HG02610 (cell line): ENCODE results near the gene C14orf119.

Source experiments
- ATAC-seq: cut with Tn5 transposase; IDR thresholded peaks from one replicate; pipeline ENCODE4 v1.9.1; 2021; ENCODE audit warnings: mild to moderate bottlenecking, moderate library complexity; ENCODE audit not compliant: unreplicated experiment

The C14orf119 gene

DNA sequence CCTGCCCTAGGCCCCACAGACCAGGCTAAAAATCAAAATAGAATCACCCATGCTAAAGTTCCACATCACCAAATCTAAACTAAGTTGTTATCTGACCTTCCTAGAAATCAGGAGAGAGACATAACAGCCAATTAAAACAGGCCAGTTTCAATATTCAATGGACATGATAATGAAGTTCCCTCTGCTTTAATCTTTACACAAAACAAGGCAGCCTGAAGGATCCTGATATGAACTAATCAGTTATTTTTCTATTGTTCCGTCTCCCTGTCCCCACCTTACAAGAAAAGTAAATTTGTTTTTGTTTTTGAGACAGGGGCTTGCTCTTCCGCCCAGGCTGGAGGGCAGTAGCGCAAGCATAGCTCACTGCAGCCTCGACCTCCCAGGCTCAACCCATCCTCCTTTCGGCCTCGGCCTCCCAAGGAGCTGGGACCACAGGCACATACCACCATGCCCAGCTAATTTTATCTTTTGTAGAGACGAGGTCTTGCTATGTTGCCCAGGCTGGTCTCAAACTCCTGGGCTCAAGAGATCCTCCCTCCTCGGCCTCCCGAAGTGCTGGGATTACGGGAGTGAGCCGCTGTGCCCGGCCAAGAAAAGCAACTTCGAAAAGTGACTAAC, 29.1 kb downstream of the C14orf119 start:
- ATAC-seq, result no peak

DNA sequence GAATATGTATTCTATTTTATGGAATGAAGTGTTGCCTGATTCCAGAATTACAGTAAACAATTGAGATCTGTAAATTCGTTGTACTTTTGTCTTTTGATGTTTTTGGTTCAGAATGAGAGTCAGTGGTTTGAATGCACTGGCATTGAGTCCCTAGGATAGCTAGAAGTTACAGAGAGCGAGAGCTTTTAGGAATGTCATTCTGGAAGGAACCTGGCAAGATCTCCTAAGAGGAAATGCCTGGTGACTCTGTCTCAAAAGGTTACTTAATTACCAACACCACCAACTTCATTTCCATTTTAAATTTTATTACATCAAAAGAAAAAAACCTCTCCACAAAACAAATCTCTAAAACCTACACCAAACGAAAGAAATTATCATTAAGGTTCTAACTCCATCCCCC, 29.7 kb downstream of the C14orf119 start:
- no peak for ATAC-seq

DNA sequence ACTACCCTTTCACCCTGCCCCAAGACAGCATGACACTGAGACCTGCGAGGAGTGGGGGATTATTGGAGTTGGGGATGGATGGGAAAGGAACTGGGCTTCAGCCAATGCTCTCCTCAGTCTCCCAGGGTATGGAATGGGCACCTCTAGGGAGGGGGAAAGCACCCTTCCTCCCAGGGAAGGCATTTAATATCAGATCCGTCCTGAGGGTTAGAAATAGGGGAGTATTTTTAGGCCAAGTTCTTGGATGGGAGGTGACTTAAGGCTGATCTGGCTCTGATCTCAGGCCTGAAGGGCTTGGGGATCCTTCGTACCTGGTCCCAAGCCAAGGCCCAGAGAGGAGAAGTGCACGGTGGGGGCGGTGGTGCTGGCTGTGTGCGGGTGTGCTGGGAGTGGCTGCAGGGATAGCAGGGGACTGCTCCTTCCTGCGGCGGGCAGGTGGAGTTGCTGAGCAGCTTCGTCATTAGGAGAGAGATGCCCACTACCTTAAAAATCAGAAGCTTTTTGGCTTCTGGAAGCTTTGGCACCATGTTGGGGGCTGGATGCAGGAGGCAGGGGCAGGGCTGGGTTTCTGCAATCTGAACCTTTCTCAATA, 30.7 kb downstream of the C14orf119 start:
- ATAC-seq, result no peak

DNA sequence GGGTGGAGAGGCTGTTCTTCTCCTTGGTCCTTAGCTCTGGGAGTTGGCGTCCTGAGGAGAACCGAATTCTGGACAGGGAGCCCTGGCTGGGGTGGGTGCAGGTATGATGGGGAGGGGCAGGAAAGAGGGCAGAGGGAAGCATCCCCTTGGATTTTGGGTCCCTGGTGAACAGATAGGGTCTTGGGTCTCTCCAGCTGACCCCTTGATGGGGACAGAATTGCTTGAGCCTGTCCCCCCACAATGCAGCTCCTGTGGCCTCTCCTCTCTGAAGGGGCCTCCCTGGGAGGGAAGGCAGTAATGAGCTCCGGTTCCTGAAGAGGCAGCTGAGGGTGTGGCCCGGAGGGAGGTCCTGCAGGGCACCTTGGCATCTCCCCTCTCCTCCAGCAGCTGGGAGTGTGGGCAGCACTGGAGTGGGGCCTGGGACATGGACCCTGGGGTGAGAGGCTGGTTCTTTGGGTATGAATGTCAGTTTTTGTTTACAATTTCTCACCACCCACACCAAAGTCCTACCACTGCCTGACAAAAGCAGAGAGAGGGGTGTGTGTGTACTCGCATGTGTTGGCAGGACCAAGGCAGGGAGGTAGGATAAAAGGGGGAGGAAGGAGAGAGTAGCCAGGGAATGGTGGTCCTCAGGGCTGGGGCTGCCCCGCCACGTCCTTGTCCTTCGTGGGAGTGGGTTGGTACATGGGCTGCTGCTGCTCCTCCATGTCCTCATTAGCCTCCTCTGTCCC, 31.4 kb downstream of the C14orf119 start:
- no peak for ATAC-seq

DNA sequence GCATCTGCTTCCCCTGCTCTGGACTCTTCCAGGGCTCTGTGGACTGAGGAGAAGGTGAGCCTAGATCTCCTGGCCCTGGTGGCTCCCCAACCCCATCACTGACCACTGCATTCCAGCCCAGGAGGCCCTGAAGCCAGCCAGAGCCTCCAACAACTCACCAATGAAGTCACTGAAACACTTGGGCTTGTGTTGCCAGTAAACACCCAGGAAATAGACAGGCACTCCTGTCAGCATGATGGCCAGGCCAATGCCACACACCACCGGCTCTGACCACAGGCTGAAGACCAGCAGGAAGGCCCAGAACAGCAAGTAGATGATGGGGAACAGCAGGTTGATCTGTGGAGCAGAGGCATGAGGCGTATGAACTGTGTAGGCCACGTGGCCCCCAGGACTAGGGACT, 32.6 kb downstream of the C14orf119 start:
- ATAC-seq, result no peak

DNA sequence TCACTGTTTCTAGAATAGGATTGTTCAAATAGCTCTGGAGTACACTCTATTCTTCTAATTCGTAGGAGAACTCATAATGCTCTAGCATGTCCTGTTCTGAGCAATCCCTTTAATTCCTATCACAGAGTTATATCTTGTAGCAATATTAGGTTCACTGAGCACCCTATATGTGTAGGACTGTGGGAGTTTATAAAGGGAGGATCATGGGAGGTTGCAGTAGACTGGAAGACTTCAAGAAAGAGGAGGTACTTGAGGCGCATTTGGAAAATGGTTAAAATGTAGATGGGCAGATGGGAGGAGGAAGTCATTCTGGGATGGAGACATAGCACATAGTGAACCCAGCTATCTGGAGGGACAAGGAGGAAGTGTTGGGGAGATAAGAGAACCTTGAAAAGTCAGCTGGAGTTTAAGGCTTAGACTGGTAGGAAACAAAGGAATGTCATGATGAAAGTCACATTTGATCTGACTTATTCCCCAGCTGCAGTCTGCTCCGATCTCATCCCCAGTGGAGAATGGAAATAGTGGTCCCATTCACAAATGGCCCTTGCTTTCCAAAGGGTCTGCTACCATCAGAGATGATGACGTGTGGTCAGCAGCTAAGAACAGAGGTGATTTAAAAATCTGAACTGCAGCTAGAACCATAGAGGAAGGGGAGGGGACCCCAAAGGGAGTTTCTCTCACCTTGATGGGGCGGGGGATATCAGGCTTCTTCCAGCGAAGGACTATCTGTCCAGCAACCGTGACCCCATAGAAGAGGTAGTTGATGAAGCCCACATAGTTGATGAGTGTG, 33.9 kb downstream of the C14orf119 start:
- no peak for ATAC-seq

DNA sequence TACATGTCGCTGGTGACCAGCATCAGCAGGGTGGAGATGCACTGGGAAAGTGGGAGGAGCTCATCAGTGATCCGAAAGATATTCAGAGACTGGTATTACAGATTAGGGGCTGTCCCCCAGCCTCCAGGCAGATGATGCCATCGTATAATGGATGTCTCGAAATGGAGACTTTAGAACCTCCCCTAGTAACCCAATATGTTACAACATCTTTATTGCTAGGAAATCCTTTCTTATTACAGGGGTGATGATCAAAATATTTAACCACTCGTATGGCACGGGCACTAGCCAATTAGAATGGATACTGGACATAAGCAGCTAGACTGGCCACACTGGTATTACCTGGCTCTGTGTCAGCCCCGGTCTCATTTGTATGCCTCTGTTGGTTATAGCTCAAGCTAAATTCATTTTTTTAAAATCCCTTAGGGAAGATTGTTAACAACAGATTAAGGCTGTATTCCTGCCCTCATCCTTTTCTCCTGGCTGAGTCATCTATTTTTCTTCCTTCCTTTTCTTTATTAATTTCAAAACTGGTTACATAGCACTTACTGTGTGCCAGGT, 34.5 kb downstream of the C14orf119 start:
- no peak for ATAC-seq

DNA sequence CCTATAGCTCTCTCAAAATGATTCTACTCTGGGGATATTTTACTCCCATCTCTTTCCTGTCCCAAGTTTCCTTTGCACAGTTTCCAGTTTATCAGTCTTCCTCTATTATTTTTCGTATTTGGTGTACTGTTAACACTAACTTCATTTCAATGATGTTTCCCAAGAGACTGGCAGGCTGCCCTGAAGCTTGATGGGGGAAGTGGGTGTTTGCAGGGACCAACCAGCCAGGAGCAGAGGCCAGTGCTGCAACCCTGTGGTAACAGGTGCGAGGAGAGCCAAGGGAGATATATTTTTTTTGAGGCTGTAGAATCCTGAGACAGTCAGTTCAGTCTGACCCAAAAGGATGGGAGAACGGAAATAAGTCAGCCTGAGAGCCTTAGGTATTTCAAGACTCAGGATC, 35.6 kb downstream of the C14orf119 start:
- no peak for ATAC-seq

DNA sequence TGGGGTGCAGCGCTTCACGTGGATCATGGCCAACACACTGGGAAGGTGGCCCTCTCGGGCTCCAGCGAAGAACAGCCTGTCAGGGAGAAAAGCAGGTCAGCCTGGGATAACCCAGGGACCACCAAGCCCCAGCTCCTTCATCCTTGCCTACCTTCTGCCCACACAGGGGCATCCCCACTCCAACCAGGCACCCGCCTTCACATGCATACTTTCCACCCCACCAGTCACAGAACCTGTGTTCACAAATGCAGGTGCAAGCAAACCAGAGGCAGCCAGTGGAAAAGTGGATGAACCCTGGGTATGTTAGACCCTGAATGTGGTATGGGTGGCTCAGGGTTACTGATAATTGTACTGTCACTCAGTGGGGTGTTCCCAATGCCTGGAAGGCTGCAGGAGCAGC, 36.2 kb downstream of the C14orf119 start:
- ATAC-seq, result no peak

DNA sequence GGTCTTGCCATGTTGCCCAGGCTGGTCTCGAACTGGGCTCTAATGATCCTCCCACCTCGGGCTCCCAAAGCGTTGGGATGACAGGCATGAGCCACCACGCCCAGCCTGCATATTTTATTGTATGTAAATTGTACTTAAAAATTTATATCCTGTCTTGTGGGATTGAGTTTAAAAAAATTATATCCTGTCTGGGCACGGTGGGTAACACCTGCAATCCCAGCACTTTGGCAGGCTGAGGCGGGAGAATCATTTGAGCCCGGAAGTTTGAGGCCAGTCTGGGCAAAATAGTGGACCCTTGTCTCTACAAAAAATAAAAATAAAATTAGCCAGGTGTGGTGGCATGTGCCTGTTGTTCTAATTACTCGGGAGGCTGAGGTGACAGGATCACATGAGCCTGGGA, 37.7 kb downstream of the C14orf119 start:
- no peak for ATAC-seq

DNA sequence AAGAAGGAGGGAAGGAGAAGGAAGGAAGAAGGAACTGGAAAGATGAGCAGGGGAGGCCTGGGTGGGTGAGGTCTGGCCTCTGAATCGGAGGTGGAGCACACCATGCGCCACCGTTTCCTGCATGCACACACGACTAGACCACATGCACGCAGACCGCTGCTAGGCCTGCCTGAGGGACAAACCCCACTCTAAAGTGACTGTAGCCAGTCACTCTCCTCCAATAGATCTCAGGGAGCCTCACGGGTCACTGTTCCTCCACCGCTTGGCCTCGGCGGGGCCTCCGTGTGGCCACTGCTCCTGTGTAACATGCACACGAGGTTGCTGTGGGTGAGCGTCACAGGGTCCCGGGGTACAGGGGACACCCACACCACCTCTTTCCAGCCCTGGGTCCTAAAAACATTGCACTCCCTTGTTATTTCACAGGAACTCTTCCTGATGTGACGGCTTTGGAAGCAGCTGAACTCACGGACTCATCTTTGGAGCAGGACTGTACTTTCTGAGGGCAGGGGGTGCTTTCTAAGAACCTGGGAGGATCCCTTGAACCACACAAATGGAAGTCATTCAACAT, 41.3 kb downstream of the C14orf119 start:
- no peak for ATAC-seq

DNA sequence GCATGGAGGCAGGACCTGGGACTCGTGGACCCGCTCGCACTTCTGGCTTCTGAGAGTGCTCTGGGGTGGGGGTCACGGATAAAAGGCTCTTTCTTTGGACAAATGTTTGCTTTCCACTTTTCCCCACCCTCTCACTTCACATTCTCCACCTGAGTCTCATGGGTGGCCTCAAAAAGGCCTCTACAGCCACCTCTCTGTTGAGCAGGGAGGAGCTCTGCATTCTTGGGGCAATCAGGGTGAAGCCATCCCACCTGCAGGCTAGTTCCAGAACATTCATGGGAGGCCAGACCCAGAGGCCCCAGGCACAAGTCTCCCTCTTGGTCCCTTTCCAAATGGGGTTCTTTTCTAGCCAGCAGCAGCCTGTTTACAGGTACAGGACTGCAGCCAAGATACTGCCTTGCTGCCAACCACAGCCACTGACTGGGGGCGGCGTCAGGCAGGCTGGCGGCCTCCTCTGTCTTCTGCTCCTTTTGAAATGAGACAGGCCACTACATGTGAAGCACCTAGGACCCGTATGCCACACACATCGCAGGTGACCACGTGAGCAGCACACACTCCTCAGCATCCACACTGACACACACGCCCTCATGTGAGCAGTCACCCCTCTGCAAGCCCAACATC, 42.0 kb downstream of the C14orf119 start:
- ATAC-seq, result no peak

DNA sequence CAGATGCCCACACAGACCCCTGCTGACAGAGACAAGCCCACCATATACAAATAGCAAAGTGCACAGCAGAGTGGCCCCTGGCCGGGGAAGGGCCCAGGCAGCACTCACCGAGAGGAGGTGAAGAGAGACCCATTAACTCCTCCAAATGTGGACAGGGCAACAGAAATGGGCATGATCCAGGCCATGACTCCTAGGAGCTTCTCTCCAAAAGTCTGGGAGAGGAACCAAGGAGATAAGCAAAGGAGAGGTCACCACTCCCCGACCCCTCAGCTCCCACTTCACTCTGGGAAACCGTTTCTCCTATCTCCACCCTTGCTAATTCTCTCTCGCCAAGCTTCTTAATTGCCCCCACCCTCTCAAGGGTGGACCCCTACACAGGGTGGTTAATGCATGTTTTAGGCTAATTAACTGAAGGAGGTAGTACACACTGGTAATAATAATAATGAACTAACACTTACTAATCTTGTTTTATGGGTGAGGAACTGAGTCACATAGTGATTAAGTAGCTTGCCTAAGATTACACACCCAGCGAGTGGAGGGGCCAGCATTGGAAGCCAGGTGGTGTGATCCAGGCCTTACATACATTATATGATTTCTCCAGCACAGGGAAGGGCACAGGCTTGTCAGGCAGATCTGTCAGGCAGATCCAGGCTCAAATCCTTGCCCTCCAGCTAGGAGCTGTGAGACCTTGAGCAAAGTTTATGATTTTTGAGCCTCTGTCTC, 42.7 kb downstream of the C14orf119 start:
- no peak for ATAC-seq

DNA sequence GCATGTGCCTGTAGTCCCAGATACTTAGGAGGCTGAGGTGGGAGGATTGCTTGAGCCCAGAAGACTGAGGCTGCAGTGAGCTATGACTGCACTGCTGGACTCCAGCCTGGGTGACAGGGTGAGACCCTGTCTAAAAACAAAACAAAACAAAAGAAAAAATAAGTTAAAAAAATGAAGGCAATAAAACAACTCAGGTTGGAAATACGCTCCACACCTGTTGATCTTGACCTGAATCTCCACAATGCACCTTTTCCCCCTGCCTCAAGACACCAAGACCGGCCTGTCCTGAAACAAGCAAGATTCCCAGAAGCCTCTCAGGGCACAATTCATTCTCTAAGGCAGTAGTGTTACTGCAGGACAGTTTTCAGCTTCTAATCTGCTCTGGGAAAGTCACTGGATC, 44.6 kb downstream of the C14orf119 start:
- no peak for ATAC-seq

DNA sequence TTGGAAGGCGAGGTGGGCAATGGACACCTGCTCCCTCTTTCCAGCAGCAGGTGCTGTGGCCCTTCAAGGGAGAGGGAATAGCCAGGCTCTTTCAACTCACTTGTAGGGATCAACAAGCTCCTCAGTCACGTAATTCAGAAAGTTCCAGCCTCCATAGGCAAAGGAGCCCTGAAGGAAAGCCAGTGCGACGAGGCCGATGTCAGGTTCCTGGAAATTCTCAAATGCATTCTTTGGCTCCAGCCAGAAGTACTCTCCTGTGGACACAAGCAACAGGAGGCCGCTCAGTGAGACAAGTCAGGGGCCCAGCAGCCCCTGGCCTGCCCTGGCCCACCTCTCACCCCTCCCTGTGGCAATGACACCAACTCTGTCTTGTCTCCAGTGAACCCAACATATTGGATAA, 45.1 kb downstream of the C14orf119 start:
- no peak for ATAC-seq

DNA sequence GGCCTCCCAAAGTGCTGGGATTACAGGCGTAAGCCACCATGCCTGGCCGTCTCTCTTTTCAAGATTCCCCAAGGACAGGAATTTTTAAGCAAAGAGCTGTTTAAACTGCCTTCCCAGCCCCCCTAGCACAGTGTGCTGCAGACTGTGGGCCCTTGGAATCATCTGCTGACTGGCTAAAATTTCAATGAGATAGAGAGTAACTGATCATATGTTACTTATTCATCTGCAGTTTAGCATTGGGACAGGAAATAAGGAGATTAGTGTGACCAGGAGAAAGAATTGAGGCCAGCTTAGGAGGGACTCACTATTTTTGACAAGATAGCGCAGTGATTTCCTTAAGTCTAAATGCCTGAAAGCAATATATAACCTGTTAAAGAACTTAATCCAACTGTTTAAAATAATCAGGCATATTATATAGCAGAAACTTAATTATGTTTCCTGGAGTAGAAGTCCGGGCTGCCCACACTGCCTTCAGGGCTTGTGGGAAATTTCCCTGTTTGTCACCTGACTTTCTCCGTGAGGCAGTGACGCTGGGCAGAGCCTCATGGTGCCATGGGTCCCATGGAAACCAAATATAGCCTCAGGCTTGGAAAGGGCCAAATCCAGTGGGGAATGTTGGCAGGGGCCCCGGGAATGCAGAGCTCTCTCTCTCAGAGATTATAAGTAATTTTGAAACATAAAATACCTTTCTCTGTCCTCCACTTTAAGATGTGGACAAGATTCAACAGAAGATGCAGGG, 46.6 kb downstream of the C14orf119 start:
- no peak for ATAC-seq

DNA sequence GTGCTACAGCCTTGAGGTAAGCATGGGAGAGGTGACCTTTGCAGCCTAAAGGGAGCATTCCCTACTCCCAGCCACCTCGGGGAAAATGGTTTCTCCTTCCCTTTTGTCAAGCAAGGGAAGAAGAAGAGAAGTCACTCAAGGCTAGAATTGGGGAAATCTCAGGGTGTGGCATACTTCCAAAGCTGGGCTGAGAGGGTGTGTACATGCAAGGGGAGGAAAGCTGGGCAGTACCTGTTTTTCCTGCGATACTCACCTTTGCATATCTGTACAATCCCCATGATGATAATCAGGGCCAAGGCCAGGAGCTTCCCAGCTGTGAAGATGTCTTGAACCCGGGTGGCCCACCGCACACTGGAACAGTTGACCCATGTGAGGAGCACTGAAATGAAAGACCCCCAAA, 47.5 kb downstream of the C14orf119 start:
- no peak for ATAC-seq

DNA sequence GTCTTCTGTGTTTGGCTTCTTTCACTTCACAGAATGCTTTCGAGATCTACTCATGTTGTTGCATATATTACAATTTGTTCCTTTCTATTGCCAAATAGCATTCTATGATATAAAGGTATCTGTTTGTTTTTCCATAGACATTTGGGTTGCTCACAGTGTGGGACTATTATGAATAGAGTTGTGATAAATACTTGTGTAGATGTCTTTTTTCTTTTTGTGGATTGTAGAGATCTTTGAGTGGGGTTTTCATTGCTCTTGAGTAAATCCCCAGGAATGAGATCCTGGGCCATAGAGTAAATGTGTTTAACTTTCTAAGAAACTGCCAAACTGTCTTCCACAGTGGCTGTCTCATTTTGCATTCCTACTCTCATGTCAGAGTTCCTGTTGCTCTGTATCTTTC, 48.6 kb downstream of the C14orf119 start:
- no peak for ATAC-seq

DNA sequence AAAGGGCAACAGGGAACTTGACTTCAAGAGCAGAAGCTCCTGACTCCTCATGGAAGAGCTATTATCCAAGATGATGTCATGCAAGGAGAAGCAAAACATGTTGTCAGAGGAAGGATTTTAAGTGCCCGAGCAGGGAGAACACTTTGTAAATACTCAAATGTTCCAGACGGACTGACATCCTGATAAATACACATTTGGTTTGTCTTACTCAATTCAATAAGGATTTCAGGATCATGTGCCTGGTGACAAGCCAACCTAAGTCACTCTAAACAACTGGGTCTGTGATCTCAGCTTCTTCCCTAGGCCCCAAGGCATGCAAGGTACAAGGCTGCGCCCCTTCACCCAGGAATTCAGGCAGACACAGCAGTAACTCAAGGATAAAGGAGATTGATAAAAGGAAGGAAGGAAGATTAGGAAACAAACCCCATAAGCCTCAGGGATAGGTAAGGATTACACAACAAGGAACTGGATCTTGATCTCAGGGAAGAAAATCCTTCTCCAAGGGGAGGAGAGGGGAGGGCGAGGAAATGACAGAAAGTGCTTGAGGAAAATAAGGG, 50.6 kb downstream of the C14orf119 start:
- ATAC-seq, result no peak
